K562 (cell line): Measurements from ENCODE around the gene C4orf54. TPM values are rescaled to one million over a fixed set of nuclear protein-coding genes. Genes with fewer than 3 reads are reported as not detected.

Experiments
- ATAC-seq: fragments of 200-7000 bp; cut with Tn5 transposase; 3 replicates; pipeline ENCODE4 v1.9.1; 2020; ENCODE audit warnings: moderate library complexity
- BruUV-seq: library from RNA; stranded (reverse); fragments of 400-500 nt; replicated peaks from 2 replicates; lab custom pipeline; 2021; lab: Mats Ljungman, UMichigan
- CTCF ChIA-PET: fragments of 300-600 bp; formaldehyde crosslinking; extraction: SDS; loops from one replicate; lab custom pipeline; 2021; ENCODE audit warnings: low intra/inter-chr PET ratio; lab: Yijun Ruan, JAX
- POLR2A ChIA-PET: fragments of 300-600, 350-650 bp; sonication (Branson Sonifier 250); formaldehyde crosslinking; extraction: SDS; loops from one replicate; lab custom pipeline; 2021; ENCODE audit warnings: antibody characterized with exemption, inconsistent platforms; lab: Yijun Ruan, JAX
- DNase-seq, 4 experiments: peaks; one replicate each; pipeline versions ENCODE4 v3.0.0 to v3.0.0-alpha.2; 2011 to 2018; ENCODE audit warnings: low spot score in 3 of 4, mixed read lengths in 3 of 4; ENCODE audit errors: extremely low read depth in 1 of 4
- FAIRE-seq: peaks from 2 replicates; lab custom pipeline; 2011; peaks lifted over from hg19 to GRCh38; lab: Jason Lieb, UNC
- H2AFZ ChIP-seq: 2 replicates; pipeline ENCODE4 v1.6.0; 2011; ENCODE audit warnings: low read depth, low read length, control low read depth, inconsistent platforms
- H3K27ac ChIP-seq: fragments of 200-600 bp; 3 replicates; pipeline ENCODE4 v1.8.0; 2011; ENCODE audit warnings: low read depth, mild to moderate bottlenecking, control low read depth, inconsistent platforms, low read length, moderate library complexity, mixed read lengths; ENCODE audit errors: extremely low read depth
- H3K27me3 ChIP-seq, 2 experiments: fragments of 300-600 bp in 1 of 2; 2 replicates in 1 of 2; 3 replicates in 1 of 2; pipeline versions ENCODE4 v1.6.0 to v1.8.0; 2011; ENCODE audit warnings: inconsistent platforms in 2 of 2, low read length in 2 of 2, mild to moderate bottlenecking in 1 of 2, mixed read lengths in 1 of 2, moderate library complexity in 1 of 2; ENCODE audit not compliant: control insufficient read depth in 2 of 2, insufficient read depth in 2 of 2
- H3K36me3 ChIP-seq: fragments of 300-600 bp; 3 replicates; pipeline ENCODE4 v1.8.0; 2011; ENCODE audit warnings: mild to moderate bottlenecking, low read length, inconsistent platforms; ENCODE audit not compliant: control insufficient read depth, insufficient read depth
- H3K4me1 ChIP-seq, 2 experiments: fragments of 200-600 bp in 1 of 2; replicated peaks in 1 of 2; 2 replicates in 1 of 2; 3 replicates in 1 of 2; pipeline versions ENCODE4 v1.5.1 to v1.8.0; 2011; ENCODE audit warnings: inconsistent platforms in 2 of 2, low read length in 2 of 2, mild to moderate bottlenecking in 1 of 2, mixed read lengths in 1 of 2, moderate library complexity in 1 of 2; ENCODE audit not compliant: control insufficient read depth in 2 of 2, insufficient read depth in 2 of 2
- H3K4me2 ChIP-seq: 2 replicates; pipeline ENCODE4 v1.6.1; 2011; ENCODE audit warnings: low read length, control low read depth, inconsistent platforms, mixed read lengths; ENCODE audit not compliant: insufficient read depth
- H3K4me3 ChIP-seq: fragments of 200-600 bp; sonication (generic), shearing (Covaris generic); 2 replicates; pipeline ENCODE4 v1.5.1; 2016; ENCODE audit warnings: control low read depth, inconsistent platforms
- H3K79me2 ChIP-seq: fragments of 200-600 bp; 3 replicates; pipeline ENCODE4 v1.8.0; 2011; ENCODE audit warnings: low read length, inconsistent platforms; ENCODE audit not compliant: control insufficient read depth, insufficient read depth
- H3K9ac ChIP-seq, 2 experiments: 2 replicates each; pipeline versions ENCODE4 v1.6.0 to v1.6.1; 2011; ENCODE audit warnings: low read depth in 2 of 2, low read length in 2 of 2, control low read depth in 1 of 2, inconsistent platforms in 1 of 2, mild to moderate bottlenecking in 1 of 2, mixed read lengths in 1 of 2; ENCODE audit not compliant: insufficient read depth in 1 of 2
- H3K9me1 ChIP-seq: one replicate; pipeline ENCODE4 v1.6.0; 2011; ENCODE audit warnings: inconsistent platforms, mild to moderate bottlenecking, low read length, moderate library complexity; ENCODE audit not compliant: control insufficient read depth, insufficient read depth
- H3K9me3 ChIP-seq: replicated peaks from 2 replicates; pipeline ENCODE4 v1.5.1; 2011; ENCODE audit warnings: low read depth, low read length, inconsistent platforms; ENCODE audit not compliant: control insufficient read depth, insufficient read depth
- H4K20me1 ChIP-seq: replicated peaks from 2 replicates; pipeline ENCODE4 v1.6.1; 2011; ENCODE audit warnings: low read length, inconsistent platforms, mixed read lengths; ENCODE audit not compliant: control insufficient read depth, insufficient read depth
- CEBPB ChIP-seq: fragments of 450-650 bp; IDR thresholded peaks from 2 replicates; pipeline ENCODE4 v1.6.1; 2016; ENCODE audit warnings: missing genetic modification characterization, missing compliant biosample characterization
- CEBPG ChIP-seq, 3 experiments: fragments of 200-800 bp in 1 of 3; sonication (Bioruptor generic) in 1 of 3; sonication (generic) in 1 of 3; formaldehyde crosslinking in 1 of 3; IDR thresholded peaks in 2 of 3; conservative IDR thresholded peaks in 1 of 3; 2 replicates each; pipeline versions ENCODE4 v1.6.1 to v1.8.0; 2016 to 2022; ENCODE audit warnings: missing compliant biosample characterization in 2 of 3, missing genetic modification characterization in 2 of 3, mild to moderate bottlenecking in 1 of 3, missing genetic modification reagents in 1 of 3
- XRCC4 ChIP-seq: IDR thresholded peaks from one replicate; pipeline ENCODE4 v1.6.1; 2011; ENCODE audit not compliant: insufficient read depth, insufficient read length; ENCODE audit errors: extremely low read depth
- ZNF316 ChIP-seq: fragments of 450-650 bp; IDR thresholded peaks from 2 replicates; pipeline ENCODE4 v1.6.1; 2016
- ZNF778 ChIP-seq: fragments of 450-650 bp; formaldehyde crosslinking; IDR thresholded peaks from 2 replicates; pipeline ENCODE4 v1.4.0; 2020; ENCODE audit warnings: mild to moderate bottlenecking, moderate library complexity
- WGBS: fragments of 100-300 bp; shearing (Covaris generic); methylation state at CpG from one replicate; pipeline ENCODE4 v1.1.6; 2016; ENCODE audit warnings: low coverage, mixed read lengths; ENCODE audit not compliant: insufficient coverage; ENCODE audit errors: missing lambda C conversion rate; 5-methylcytosine and 5-hydroxymethylcytosine counted together
- in situ Hi-C: fragments of 300-500 bp; cut with MboI; formaldehyde crosslinking; loops from 4 replicates; pipeline ENCODE4 v1.15.0; 2018; ENCODE audit warnings: inconsistent platforms, mixed read lengths
- intact Hi-C: fragments of 100-400 bp; cut with micrococcal nuclease; formaldehyde crosslinking; loops from 2 replicates; pipeline ENCODE4 v1.14.2; 2022
- polyA plus RNA-seq, 8 experiments: library from polyadenylated mRNA; depleted of rRNA in 4 of 8; stranded (reverse) in 5 of 8; unstranded in 3 of 8; fragments of >200 nt; fragmentation: Nextera tagmentation in 2 of 8; fragmentation: Illumina TruSeq in 1 of 8; extraction: Ambion mirVana in 2 of 8; extraction: Trizol in 1 of 8; gene quantifications; 2 replicates each; pipeline versions ENCODE4 v1.2.1 to v1.2.3, GENCODE V29; 2011 to 2014; ENCODE audit warnings: inconsistent platforms in 1 of 8, missing spikeins in 1 of 8
- total RNA-seq, 7 experiments: library from RNA; depleted of rRNA in 6 of 7; stranded (reverse); fragments of >200 nt in 6 of 7; fragmentation: Illumina TruSeq in 2 of 7; extraction: Trizol in 2 of 7; gene quantifications; 2 replicates each; pipeline versions ENCODE4 v1.2.1 to v1.2.3, GENCODE V29; 2011 to 2021; ENCODE audit warnings: low replicate concordance in 1 of 7
- TF ChIP-seq, protein P1 (sequence below): sonication (generic); formaldehyde crosslinking; IDR thresholded peaks from 2 replicates; pipeline ENCODE4 v1.8.1; 2023; ENCODE audit warnings: missing genetic modification reagents, mild to moderate bottlenecking, borderline replicate concordance

The C4orf54 gene
- total and polyA plus RNA-seq, 9 of the 15 experiments (the other 6 are each of a cell fraction or from before 2014, with no cell fraction given), result not detected

DNA sequence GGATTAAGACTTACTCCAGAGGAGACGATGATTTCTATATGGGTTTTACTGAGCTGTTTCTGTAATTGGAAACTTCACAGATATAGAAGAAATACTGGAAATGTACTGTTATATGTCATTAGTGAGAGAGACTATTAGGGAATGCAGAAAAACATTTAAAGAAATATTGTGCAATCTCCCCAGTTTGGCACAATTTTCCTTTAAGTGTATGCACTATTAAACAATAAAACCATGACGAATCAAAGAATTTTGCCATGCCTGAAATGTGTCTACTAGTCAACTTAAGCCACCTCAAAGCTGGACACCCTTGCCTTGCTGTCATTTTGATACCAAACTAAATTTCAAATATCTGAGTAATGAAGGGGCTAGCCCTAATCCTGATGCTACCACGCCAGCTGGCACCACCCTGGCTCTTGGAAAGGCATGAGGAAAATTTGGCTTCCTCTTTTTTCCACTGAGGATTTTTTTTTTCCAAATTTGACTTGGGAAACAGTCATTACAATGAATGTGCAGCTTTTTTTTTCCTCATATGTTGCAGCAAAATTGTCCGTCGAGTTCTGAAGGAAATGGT is 46.9 kb downstream of the C4orf54 start:
- Histone ChIP-seq H3K4me1 (no peaks in the 10 kb centered on the region), H3K27me3 (no peaks in the 10 kb centered on the region), H3K79me2 (no peaks in the 10 kb centered on the region), H3K27ac (no peak overlapping the region), H2AFZ (no peak overlapping the region), H3K4me2 (no peak overlapping the region), H3K9me1 (no peaks in the 10 kb centered on the region), H3K36me3 (no peaks in the 10 kb centered on the region), H3K9me3 (no peaks in the 10 kb centered on the region), H4K20me1 (no peaks in the 10 kb centered on the region), H3K4me3 (no peak overlapping the region), H3K9ac (no peak overlapping the region)
- no peak for FAIRE-seq
- DNase-seq, result no peak
- ChIA-PET CTCF (no interaction called here), POLR2A (no interaction called here)
- under 1% methylated on average over 5 of the region's 5 CpGs for WGBS
- no peak for ATAC-seq
- in situ Hi-C loops, result no loop called here
- intact Hi-C loops, result no loop called here
- BruUV-seq, result no TSS peak
- no peak for TF ChIP-seq ZNF316
- TF ChIP-seq ZNF778 (CRISPR knock-in tag), result no peak
- no peak for TF ChIP-seq CEBPG (CRISPR knock-in tag; IDR thresholded peaks at IDR 0.05)
- TF ChIP-seq CEBPG (tag; conservative IDR thresholded peaks at IDR 0.05 in 1 of 2, IDR thresholded peaks at IDR 0.05 in 1 of 2), result peak; percentile 39 to 75; a peak in 3 of 4 replicates
- TF ChIP-seq, protein P1, sequence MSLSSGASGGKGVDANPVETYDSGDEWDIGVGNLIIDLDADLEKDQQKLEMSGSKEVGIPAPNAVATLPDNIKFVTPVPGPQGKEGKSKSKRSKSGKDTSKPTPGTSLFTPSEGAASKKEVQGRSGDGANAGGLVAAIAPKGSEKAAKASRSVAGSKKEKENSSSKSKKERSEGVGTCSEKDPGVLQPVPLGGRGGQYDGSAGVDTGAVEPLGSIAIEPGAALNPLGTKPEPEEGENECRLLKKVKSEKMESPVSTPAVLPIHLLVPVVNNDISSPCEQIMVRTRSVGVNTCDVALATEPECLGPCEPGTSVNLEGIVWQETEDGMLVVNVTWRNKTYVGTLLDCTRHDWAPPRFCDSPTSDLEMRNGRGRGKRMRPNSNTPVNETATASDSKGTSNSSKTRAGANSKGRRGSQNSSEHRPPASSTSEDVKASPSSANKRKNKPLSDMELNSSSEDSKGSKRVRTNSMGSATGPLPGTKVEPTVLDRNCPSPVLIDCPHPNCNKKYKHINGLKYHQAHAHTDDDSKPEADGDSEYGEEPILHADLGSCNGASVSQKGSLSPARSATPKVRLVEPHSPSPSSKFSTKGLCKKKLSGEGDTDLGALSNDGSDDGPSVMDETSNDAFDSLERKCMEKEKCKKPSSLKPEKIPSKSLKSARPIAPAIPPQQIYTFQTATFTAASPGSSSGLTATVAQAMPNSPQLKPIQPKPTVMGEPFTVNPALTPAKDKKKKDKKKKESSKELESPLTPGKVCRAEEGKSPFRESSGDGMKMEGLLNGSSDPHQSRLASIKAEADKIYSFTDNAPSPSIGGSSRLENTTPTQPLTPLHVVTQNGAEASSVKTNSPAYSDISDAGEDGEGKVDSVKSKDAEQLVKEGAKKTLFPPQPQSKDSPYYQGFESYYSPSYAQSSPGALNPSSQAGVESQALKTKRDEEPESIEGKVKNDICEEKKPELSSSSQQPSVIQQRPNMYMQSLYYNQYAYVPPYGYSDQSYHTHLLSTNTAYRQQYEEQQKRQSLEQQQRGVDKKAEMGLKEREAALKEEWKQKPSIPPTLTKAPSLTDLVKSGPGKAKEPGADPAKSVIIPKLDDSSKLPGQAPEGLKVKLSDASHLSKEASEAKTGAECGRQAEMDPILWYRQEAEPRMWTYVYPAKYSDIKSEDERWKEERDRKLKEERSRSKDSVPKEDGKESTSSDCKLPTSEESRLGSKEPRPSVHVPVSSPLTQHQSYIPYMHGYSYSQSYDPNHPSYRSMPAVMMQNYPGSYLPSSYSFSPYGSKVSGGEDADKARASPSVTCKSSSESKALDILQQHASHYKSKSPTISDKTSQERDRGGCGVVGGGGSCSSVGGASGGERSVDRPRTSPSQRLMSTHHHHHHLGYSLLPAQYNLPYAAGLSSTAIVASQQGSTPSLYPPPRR (CRISPR knock-in tag), result no peak
- peak; percentile 77 for TF ChIP-seq CEBPB (tag)
- no peak for TF ChIP-seq XRCC4
